Smooth muscle cell (in vitro differentiated cells): ENCODE results near the gene EIF4G1. TPM values are rescaled to one million over a fixed set of nuclear protein-coding genes. Genes with fewer than 3 reads are reported as not detected.

Source experiments
- DNase-seq: peaks from one replicate; lab custom pipeline; 2025; ENCODE audit not compliant: unreplicated experiment; lab: John Stamatoyannopoulos, UW
- H2AFZ ChIP-seq: fragments of 200-600 bp; sonication (generic); 2 replicates; pipeline ENCODE4 v1.6.0; 2016; ENCODE audit warnings: antibody characterized with exemption, low read depth, mild to moderate bottlenecking
- H3F3A ChIP-seq: fragments of 200-600 bp; sonication (generic); 2 replicates; pipeline ENCODE4 v1.6.0; 2017; ENCODE audit warnings: antibody characterized with exemption, low read depth
- H3K27ac ChIP-seq: fragments of 200-600 bp; sonication (generic); 2 replicates; pipeline ENCODE4 v1.5.1; 2016; ENCODE audit warnings: low read depth, mild to moderate bottlenecking
- H3K27me3 ChIP-seq: fragments of 200-600 bp; sonication (generic); 2 replicates; pipeline ENCODE4 v1.6.1; 2016; ENCODE audit warnings: low read depth, mild to moderate bottlenecking
- H3K36me3 ChIP-seq: fragments of 200-600 bp; sonication (generic); 2 replicates; pipeline ENCODE4 v1.5.1; 2016; ENCODE audit warnings: low read depth
- H3K4me1 ChIP-seq: fragments of 200-600 bp; sonication (generic); 2 replicates; pipeline ENCODE4 v1.5.1; 2016; ENCODE audit warnings: low read depth
- H3K4me2 ChIP-seq: fragments of 200-600 bp; sonication (generic); 2 replicates; pipeline ENCODE4 v1.6.0; 2016; ENCODE audit warnings: mild to moderate bottlenecking
- H3K4me3 ChIP-seq: fragments of 200-600 bp; sonication (generic); 2 replicates; pipeline ENCODE4 v1.5.1; 2016; ENCODE audit warnings: mild to moderate bottlenecking
- H3K79me2 ChIP-seq: fragments of 200-600 bp; sonication (generic); 2 replicates; pipeline ENCODE4 v1.6.0; 2016; ENCODE audit warnings: low read depth, mild to moderate bottlenecking
- H3K9ac ChIP-seq: fragments of 200-600 bp; sonication (generic); 2 replicates; pipeline ENCODE4 v1.6.0; 2016; ENCODE audit warnings: low read depth
- H3K9me3 ChIP-seq: fragments of 200-600 bp; sonication (generic); replicated peaks from 2 replicates; pipeline ENCODE4 v1.5.1; 2016; ENCODE audit warnings: low read depth
- H4K20me1 ChIP-seq: fragments of 200-600 bp; sonication (generic); 2 replicates; pipeline ENCODE4 v1.6.0; 2016; ENCODE audit warnings: low read depth
- WGBS: methylation state at CpG from one replicate; pipeline ENCODE4 v1.1.7; 2016; ENCODE audit warnings: low lambda C conversion rate; 5-methylcytosine and 5-hydroxymethylcytosine counted together
- polyA plus RNA-seq: library from polyadenylated mRNA; unstranded; fragments of >200 nt; fragmentation: Nextera tagmentation; extraction: Ambion mirVana; gene quantifications from 2 replicates; pipeline ENCODE4 v1.2.1, GENCODE V29; 2016
- total RNA-seq: library from RNA; depleted of rRNA; stranded (reverse); fragments of >200 nt; gene quantifications from 2 replicates; pipeline ENCODE4 v1.2.3, GENCODE V29; 2014
- TF ChIP-seq, protein P1 (sequence below): fragments of 200-600 bp; sonication (generic); IDR thresholded peaks from 2 replicates; pipeline ENCODE4 v1.5.1; 2017; ENCODE audit warnings: borderline replicate concordance, mild to moderate bottlenecking, antibody characterized with exemption; ENCODE audit not compliant: insufficient read depth, poor library complexity, severe bottlenecking

The EIF4G1 gene
- total and polyA plus RNA-seq, 2 experiments from 2014 or later, result 171 to 198 TPM

DNA sequence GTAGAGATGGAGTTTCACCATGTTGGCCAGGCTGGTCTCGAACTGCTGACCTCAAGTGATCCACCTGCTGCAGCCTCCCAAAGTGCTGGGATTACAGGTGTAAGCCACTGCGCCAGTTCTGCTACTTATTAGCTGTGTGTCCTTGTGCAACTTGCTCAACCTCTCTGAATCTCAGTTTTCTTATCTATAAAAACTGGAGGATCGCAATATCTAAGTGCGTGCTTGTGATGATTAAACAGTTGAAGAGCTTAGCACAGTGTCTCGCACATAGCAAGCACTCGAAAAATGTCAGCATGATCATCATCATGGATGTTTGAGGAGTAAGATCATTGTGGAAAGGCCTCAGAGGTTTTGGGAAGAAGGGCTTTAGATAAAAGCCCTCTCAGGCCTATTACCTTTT is 36.2 kb downstream of the EIF4G1 start:
- H4K20me1 ChIP-seq, result peaks cover 14% of the 10 kb centered on the region
- 83% methylated on average over 6 of the region's 6 CpGs for WGBS
- H3K79me2 ChIP-seq, result no peaks in the 10 kb centered on the region
- H2AFZ ChIP-seq, result no peak overlapping the region
- no peaks in the 10 kb centered on the region for H3K9me3 ChIP-seq
- no peaks in the 10 kb centered on the region for H3K36me3 ChIP-seq
- H3K4me1 ChIP-seq, result peaks cover 13% of the 10 kb centered on the region
- H3K27me3 ChIP-seq, result no peaks in the 10 kb centered on the region
- TF ChIP-seq, protein P1, sequence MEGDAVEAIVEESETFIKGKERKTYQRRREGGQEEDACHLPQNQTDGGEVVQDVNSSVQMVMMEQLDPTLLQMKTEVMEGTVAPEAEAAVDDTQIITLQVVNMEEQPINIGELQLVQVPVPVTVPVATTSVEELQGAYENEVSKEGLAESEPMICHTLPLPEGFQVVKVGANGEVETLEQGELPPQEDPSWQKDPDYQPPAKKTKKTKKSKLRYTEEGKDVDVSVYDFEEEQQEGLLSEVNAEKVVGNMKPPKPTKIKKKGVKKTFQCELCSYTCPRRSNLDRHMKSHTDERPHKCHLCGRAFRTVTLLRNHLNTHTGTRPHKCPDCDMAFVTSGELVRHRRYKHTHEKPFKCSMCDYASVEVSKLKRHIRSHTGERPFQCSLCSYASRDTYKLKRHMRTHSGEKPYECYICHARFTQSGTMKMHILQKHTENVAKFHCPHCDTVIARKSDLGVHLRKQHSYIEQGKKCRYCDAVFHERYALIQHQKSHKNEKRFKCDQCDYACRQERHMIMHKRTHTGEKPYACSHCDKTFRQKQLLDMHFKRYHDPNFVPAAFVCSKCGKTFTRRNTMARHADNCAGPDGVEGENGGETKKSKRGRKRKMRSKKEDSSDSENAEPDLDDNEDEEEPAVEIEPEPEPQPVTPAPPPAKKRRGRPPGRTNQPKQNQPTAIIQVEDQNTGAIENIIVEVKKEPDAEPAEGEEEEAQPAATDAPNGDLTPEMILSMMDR, result no peak
- DNase-seq, result no peak
- H3K27ac ChIP-seq, result no peak overlapping the region
- H3K4me3 ChIP-seq, result no peak overlapping the region
- no peak overlapping the region for H3K4me2 ChIP-seq
- no peak overlapping the region for H3K9ac ChIP-seq
- H3F3A ChIP-seq, result peaks cover 17% of the 10 kb centered on the region

DNA sequence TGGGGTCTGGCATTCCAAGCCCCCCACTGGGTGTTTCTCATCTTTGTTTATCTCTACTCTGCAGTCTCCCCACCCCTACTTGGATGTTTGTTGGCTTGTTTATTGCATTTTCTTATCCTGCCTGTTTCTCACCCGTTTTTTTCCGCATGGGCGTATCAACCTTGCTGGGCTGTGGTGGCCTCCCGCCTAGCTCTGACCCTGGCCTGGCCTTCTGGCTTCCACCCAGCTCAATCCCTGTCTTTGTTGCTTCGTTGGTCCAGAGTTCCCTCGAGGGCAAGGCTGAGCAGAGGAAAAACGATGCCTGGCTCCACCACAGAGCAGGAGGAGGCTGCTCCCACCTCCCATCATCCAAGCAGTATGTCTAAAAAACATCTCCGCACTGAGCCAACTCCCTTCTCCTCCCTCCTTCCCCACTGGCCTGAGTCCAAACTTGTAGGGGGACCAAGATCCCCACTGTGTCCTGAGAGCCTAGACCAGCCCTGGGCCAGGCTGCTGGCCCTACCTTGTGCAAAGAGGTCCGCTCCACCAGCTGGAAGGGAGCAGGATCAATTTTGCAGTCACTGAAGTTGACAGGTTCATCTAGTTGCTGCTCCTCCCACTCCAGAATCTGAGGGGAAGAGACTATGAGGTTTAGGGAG is 37.2 kb downstream of the EIF4G1 start:
- Histone ChIP-seq H4K20me1 (peaks cover 12% of the 10 kb centered on the region), H3K27ac (no peak overlapping the region), H3K9ac (no peak overlapping the region), H3K36me3 (no peaks in the 10 kb centered on the region), H2AFZ (no peak overlapping the region), H3K4me1 (peaks cover 8% of the 10 kb centered on the region), H3K4me2 (no peak overlapping the region), H3K4me3 (no peak overlapping the region), H3K9me3 (no peaks in the 10 kb centered on the region), H3F3A (peaks cover 17% of the 10 kb centered on the region), H3K79me2 (no peaks in the 10 kb centered on the region), H3K27me3 (no peaks in the 10 kb centered on the region)
- DNase-seq, result no peak
- TF ChIP-seq, protein P1, result no peak
- WGBS, result 84% methylated on average over 9 of the region's 9 CpGs

DNA sequence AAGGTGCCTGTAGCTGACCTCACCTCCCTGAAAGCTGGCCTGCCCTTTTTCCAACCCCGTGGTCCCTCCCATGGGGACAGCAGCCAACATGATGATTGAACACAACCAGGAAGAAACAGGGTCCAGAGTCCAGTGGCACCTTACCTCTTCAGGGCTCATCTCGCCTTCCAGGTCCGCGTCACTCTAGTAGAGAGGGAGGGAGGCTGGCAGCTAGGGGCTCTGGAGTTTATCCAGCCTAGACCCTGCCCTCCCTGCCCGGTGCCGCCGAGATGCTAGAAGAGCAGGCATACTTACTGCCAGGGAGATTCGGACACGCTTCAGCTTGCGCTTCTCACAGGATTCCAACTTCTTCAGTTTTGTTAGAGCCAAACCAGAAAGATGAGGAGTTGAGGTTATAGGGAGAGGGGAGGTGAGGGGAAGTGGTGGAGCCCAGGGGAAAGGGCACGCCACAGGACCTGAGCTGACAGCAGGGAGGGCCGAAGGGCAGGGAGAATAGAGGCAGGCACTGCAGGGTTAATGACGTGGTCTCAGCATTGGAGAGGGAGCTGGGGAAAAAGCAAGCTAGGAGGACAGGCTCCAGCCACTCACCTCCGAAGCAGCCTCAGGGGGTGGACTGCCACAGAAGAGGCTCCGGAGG is 37.9 kb downstream of the EIF4G1 start:
- TF ChIP-seq, protein P1, result no peak
- Histone ChIP-seq H3K9me3 (no peaks in the 10 kb centered on the region), H3K27me3 (no peaks in the 10 kb centered on the region), H3K79me2 (no peaks in the 10 kb centered on the region), H2AFZ (no peak overlapping the region), H4K20me1 (peaks cover 12% of the 10 kb centered on the region), H3K36me3 (no peaks in the 10 kb centered on the region), H3K4me3 (no peak overlapping the region), H3K27ac (no peak overlapping the region), H3K4me1 (peaks cover 8% of the 10 kb centered on the region), H3K4me2 (no peak overlapping the region), H3F3A (peaks cover 11% of the 10 kb centered on the region), H3K9ac (no peak overlapping the region)
- 93% methylated on average over 15 of the region's 15 CpGs for WGBS
- no peak for DNase-seq
